T-helper 1 cell treated with Interleukin-12 subunit alpha and Interleukin-12 subunit beta and Interleukin-4 antibody, amounts not matched to agents 30 μg/mL and 1 μg/mL, for 36 hours (primary cell): Measurements from ENCODE around the gene SRSF11.
A peak's percentile ranks its signal among the peaks of the same experiment; 100 is the strongest.
"Not testable (repeated sequence)": the region's sequence is repeated elsewhere in the genome, so short reads cannot be mapped to it uniquely, and the experiment has no call there.

ENCODE experiments used
- H3K27ac Mint-ChIP-seq: one replicate; pipeline ENCODE4 v1.8.0; 2021; ENCODE audit warnings: mild to moderate bottlenecking, mixed read lengths
- H3K27me3 Mint-ChIP-seq: one replicate; pipeline ENCODE4 v1.8.0; 2021; ENCODE audit warnings: low read depth, mixed read lengths
- H3K36me3 Mint-ChIP-seq: one replicate; pipeline ENCODE4 v1.8.0; 2021; ENCODE audit warnings: low read depth, mixed read lengths
- H3K4me1 Mint-ChIP-seq: one replicate; pipeline ENCODE4 v1.8.0; 2021; ENCODE audit warnings: low read depth, mixed read lengths
- H3K4me3 Mint-ChIP-seq: one replicate; pipeline ENCODE4 v1.8.0; 2021; ENCODE audit warnings: mild to moderate bottlenecking, moderate library complexity, mixed read lengths
- H3K9me3 Mint-ChIP-seq: one replicate; pipeline ENCODE4 v1.8.0; 2021; ENCODE audit warnings: mixed read lengths

SRSF11 gene

DNA sequence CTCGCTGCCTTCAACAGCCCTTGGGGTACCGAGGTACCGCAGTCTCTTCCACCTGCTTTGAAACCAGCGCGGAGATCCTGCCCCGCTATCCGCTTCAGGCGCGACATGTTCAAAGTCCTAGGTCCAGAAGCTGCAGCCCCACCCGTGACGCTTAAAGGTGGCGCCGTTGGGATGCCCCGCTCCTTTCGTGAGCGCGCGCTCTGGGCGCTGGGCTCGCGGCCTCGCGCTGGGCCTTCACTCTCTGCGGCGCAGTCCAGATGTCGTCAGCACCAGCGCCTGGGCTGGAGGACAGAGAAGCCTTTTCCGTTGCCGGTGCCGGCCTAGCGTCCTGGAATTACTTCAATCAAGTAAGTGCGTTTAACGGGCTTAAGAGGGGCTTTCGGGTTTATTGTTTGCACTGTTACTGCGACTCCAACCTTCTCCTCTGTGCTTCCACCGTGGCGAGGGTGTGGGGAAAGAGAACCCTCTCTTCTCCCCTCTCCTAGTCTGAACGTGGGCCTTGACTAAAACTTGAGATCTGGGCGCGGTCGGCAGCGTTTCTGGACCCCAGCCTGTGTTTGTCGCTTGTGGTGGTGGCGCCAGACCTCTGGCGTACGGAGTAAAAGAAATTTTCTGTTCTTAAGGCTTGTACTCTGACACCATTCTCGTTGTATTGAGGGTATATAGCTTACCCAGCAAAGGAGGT, 15.6 kb upstream of the SRSF11 start, which contains the start of gene LRRC40:
Gene LRRC40 (minus strand): TSS at position 146 of the 685 bp plus-strand sequence. CDS start 39 bp downstream, at position 107.
- H3K4me3 Mint-ChIP-seq = peak within 1 kb of the TSS; percentile 97
- H3K9me3 Mint-ChIP-seq = no peaks in the 10 kb centered on the region
- H3K36me3 Mint-ChIP-seq = peaks cover 17% of the 10 kb centered on the region
- H3K27ac Mint-ChIP-seq = peak within 1 kb of the TSS; percentile 99
- H3K4me1 Mint-ChIP-seq = peaks cover 47% of the 10 kb centered on the region
- no peaks in the 10 kb centered on the region for H3K27me3 Mint-ChIP-seq

DNA sequence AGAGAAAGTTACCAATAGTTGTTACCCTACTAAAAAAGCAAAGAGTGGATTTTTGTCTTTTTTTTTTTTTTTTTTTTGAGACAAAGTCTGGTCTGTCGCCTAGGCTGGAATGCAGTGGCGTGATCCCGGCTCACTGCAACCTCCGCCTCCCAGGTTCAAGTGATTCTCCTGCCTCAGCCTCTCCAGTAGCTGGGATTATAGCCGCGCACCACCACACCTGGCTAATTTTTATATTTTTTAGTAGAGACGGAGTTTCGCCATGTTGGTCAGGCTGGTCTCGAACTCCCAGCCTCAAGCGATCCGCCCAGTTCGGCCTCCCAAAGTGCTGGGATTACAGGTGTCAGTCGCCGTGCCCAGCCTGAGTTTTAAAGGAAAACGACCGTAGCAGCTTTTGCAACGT, 14.3 kb upstream of the SRSF11 start:
- Mint-ChIP-seq H3K4me3 (peak overlapping the region; percentile 97), H3K27ac (peak overlapping the region; percentile 99), H3K36me3 (peaks cover 17% of the 10 kb centered on the region), H3K4me1 (peaks cover 48% of the 10 kb centered on the region)
- H3K27me3 Mint-ChIP-seq, H3K9me3 Mint-ChIP-seq: not testable (repeated sequence)

DNA sequence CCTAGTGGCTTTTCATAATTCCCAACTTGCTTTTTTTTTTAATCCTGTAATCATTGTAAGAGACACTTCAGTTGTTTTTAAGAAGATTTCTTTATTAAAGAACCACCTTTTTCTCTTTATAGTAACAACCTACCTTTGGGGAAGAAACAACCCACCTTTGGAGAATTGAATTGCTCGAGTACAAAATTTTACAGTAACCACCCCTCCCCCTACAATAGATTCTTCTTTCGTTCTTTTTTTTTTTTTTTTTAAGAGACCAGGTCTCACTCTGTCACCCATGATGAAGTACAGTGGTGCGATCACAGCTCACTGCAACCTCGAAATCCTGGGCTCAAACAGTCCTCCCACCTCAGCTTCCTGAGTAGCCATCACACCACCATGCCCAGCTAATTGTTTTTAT, 13.7 kb upstream of the SRSF11 start:
- H3K9me3 Mint-ChIP-seq = no peaks in the 10 kb centered on the region

DNA sequence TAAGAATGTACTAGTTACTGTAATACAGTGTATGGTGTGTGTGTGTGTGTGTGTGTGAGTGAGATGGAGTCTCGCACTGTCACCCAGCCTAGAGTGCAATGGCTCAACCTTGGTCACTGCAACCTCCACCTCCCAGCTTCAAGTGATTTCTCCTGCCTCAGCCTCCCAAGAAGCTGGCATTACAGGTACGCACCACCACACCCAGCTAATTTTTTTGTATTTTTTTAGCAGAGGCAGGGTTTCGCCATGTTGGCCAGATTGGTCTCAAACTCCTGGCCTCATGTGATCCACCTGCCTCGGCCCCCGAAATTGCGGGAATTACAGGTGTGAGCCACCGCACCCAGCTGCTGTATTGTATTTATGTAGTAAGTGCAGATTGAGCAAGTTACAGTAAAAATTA, 12.9 kb upstream of the SRSF11 start:
- no peaks in the 10 kb centered on the region for H3K9me3 Mint-ChIP-seq
- H3K27me3 Mint-ChIP-seq = no peaks in the 10 kb centered on the region
- H3K27ac Mint-ChIP-seq = no peak overlapping the region
- H3K36me3 Mint-ChIP-seq = peaks cover 18% of the 10 kb centered on the region
- H3K4me3 Mint-ChIP-seq = no peak overlapping the region
- peaks cover 42% of the 10 kb centered on the region for H3K4me1 Mint-ChIP-seq

More for the DNA sequence above, 13.7 kb upstream of the SRSF11 start:
- Mint-ChIP-seq H3K27me3 (no peaks in the 10 kb centered on the region), H3K36me3 (peaks cover 16% of the 10 kb centered on the region), H3K4me3 (peak overlapping the region; percentile 63), H3K4me1 (peaks cover 44% of the 10 kb centered on the region), H3K27ac (peak overlapping the region; percentile 45)

DNA sequence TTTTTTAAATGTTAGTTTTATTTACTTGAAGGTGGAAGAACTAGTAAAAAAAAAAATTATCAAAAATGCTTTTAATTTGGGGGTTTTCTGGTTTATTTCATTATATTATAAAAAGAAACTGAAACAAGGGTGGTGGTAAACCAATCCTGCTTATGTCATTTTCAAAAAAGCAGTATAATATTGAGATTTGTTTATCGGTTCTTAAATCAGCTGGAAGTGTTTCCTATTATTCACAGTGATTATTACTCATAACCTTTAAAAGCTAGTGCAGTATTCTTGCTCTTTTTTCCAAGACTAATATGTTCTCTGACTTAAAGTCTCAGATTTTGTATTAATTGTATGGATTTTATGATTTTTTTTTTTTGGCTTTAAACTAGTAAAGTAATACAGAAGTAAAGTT, 10.4 kb upstream of the SRSF11 start:
- H3K9me3 Mint-ChIP-seq = no peaks in the 10 kb centered on the region
- no peak overlapping the region for H3K4me3 Mint-ChIP-seq
- peaks cover 20% of the 10 kb centered on the region for H3K36me3 Mint-ChIP-seq
- no peaks in the 10 kb centered on the region for H3K27me3 Mint-ChIP-seq
- H3K27ac Mint-ChIP-seq = no peak overlapping the region
- H3K4me1 Mint-ChIP-seq = peaks cover 28% of the 10 kb centered on the region

DNA sequence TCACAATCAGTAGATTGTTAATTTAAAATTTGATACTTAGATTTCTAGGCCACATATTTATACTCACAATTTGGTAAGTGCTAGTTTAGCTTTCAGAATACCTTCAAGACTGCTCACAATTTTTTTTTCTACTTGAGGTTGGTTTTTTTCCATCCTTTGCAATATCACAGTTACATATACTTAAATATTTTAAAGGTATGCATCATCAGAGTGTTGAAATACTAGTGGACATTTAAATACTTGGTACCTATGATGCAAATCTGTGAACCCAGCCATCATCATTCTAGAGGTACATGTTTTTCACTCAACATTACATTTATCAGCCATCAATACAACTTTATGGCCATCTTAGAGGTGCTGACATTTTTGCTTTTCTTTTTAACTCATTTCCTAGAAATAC, 9.6 kb upstream of the SRSF11 start:
- Mint-ChIP-seq H3K36me3 (peaks cover 20% of the 10 kb centered on the region), H3K27me3 (no peaks in the 10 kb centered on the region), H3K27ac (no peak overlapping the region), H3K4me3 (no peak overlapping the region), H3K9me3 (no peaks in the 10 kb centered on the region), H3K4me1 (peaks cover 28% of the 10 kb centered on the region)

DNA sequence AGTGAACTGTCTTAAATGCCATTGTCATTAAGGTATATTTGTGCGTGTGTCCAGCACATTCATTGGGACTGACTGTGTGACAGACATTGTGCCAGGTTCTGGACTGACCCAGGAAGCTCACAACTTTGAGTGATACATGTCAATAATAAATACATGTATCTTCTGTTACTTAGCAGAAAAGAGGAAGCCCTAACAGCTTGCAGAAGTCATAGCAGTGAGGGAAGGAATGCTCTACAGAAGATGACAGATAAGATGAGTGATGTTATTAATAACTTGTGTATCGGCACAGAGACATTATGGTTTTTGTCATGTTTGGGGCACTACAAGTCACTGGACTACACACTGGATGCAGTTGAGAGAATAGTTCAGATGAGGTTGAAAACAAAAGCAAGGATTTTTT, 1.2 kb upstream of the SRSF11 start:
- Mint-ChIP-seq H3K36me3 (peaks cover 30% of the 10 kb centered on the region), H3K27me3 (no peaks in the 10 kb centered on the region), H3K27ac (peak overlapping the region; percentile 80), H3K4me3 (peak overlapping the region; percentile 48), H3K4me1 (peaks cover 39% of the 10 kb centered on the region), H3K9me3 (no peaks in the 10 kb centered on the region)

DNA sequence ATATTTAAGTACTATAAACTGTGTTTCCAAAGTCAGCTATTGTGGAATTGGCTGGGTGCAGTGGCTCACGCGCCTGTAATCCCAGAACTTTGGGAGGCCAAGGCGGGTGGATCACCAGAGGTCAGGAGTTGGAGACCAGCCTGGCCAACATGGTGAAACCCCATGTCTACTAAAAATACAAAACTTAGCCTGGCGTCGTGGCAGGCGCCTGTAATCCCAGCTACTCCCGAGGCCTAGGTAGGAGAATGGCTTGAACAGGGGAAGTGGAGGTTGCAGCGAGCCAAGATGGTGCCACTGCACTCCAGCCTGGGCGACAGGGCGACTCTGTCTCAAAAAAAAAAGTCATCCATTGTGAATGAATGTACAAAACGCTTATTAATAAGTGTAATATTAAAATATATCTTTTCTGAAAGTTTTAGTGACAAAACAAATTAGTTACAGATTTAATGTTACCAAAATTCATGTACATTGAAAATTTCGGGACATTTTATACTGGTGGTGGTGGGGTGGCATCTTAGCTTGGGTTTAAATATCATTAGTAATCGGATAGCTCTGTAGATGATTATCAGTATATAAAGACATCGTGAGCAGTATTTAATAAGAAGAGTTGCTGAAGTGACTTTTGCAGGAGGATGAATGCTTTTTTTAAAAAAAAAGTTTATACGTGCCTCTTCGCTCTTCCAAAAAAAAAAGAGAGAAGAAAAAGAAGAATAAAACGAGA, 503 bp upstream of the SRSF11 start:
- Mint-ChIP-seq H3K27me3 (no peaks in the 10 kb centered on the region), H3K4me3 (peak overlapping the region; percentile 91), H3K9me3 (no peaks in the 10 kb centered on the region), H3K27ac (peak overlapping the region; percentile 95), H3K4me1 (peaks cover 39% of the 10 kb centered on the region), H3K36me3 (peaks cover 28% of the 10 kb centered on the region)

DNA sequence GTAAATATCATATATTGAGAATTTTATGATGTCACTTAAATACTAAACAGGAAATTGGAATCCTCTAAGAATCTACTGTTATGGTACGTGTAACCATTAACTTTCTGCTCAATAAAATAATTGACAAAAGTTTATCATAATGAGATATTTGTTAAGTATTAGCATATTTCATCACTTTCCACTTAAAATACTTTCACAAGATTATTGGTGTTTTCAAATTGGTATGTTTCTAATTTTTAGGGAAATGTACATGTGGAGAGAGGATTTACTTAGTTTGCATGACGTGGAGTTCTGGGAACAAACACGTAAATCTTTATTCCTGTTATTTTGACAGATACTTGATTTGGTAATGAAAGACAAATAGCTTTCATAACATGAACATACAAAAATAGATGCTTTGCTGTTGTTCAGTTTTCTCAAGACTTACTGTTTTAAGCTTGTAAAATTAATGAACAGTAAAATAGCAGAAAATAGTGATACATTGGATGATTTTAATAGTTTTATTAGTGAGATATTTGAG, 1.6 kb downstream of the SRSF11 start:
- Mint-ChIP-seq H3K36me3 (peaks cover 31% of the 10 kb centered on the region), H3K4me3 (peak overlapping the region; percentile 91), H3K9me3 (no peaks in the 10 kb centered on the region), H3K27me3 (no peaks in the 10 kb centered on the region), H3K4me1 (peaks cover 52% of the 10 kb centered on the region), H3K27ac (peak overlapping the region; percentile 95)

DNA sequence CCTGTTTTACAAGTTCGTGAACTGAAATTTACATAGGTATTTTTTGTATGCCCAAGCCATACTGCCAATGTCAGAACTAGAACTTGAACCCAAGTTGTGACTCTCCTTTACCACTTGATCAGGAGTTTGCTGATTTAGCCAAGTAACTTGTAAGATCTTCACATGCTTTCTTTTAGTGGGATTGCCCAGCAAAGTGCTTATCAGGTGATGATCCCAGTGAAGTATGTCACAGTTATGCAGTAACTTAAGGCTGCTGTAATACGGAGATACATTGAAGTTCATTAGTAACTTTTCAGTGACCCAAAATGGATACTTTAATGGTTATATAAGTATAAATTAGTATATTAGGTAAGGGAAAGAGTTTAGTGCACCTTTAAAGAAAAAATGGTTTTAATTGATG, 3.8 kb downstream of the SRSF11 start:
- Mint-ChIP-seq H3K27ac (no peak overlapping the region), H3K36me3 (peaks cover 33% of the 10 kb centered on the region), H3K9me3 (no peaks in the 10 kb centered on the region), H3K4me1 (peaks cover 53% of the 10 kb centered on the region), H3K27me3 (no peaks in the 10 kb centered on the region), H3K4me3 (no peak overlapping the region)

DNA sequence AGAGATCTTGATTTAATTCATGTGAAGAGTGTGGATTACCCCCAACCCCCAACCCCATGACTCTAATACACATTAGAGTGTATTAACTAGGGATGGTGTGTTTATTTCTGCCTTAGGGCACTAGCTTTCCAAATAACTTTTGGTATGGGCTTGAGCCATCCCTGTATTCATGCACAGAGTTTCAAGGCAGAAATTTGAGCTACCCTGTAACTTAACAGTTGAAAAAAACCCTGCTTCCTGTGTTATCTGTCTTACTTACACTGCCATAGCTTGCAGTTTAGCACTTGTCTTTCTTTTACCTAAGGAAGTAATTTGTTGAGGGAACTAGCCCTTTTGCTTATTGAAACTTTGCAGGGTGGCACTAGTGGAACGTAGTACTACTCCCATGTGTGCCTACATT, 6.3 kb downstream of the SRSF11 start:
- peaks cover 50% of the 10 kb centered on the region for H3K36me3 Mint-ChIP-seq
- peak overlapping the region; percentile 69 for H3K27ac Mint-ChIP-seq
- peak overlapping the region; percentile 28 for H3K4me3 Mint-ChIP-seq
- H3K4me1 Mint-ChIP-seq = peaks cover 48% of the 10 kb centered on the region
- no peaks in the 10 kb centered on the region for H3K27me3 Mint-ChIP-seq
- H3K9me3 Mint-ChIP-seq = no peaks in the 10 kb centered on the region

DNA sequence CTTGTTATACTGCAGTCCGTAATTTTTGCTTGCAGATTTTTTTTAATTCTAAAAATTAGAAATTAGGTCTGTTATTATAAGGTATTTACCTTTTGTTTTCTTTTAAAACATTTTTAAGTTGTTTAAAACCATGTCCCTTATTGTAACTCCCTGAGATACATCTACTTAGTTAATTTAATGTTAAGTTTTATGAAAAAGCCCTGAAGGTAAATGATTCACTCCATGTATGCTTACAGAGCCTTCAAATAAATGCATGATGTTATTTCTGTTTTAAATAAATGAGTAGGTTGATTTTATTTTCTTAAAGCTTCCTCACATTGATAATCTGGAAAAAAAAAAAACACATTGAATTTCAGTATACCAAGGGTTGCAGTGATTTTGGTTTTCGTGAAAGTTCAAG, 7.5 kb downstream of the SRSF11 start:
- Mint-ChIP-seq H3K4me3 (no peak overlapping the region), H3K4me1 (peaks cover 40% of the 10 kb centered on the region), H3K36me3 (peaks cover 52% of the 10 kb centered on the region), H3K27me3 (no peaks in the 10 kb centered on the region), H3K9me3 (no peaks in the 10 kb centered on the region), H3K27ac (no peak overlapping the region)

DNA sequence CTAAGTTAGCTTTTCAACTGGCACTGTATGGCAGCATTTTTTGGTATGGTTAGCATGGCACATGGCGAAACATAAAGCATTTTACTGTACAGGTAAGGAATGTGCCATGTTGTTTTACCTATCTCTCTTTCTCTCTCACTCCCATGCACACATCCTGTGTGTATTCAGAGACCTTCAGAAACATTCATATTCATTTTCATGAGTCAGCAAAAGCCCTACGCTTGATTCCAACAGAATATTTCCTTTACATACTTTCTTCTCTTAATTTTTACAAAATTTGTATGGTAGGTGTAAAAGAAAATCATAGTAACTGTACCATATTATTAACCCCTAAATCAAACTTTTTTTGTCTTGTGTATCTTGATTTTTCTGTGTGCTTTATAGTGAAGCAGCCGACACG, 10.3 kb downstream of the SRSF11 start:
- no peak overlapping the region for H3K4me3 Mint-ChIP-seq
- no peaks in the 10 kb centered on the region for H3K27me3 Mint-ChIP-seq
- H3K36me3 Mint-ChIP-seq = peaks cover 48% of the 10 kb centered on the region
- no peaks in the 10 kb centered on the region for H3K9me3 Mint-ChIP-seq
- H3K27ac Mint-ChIP-seq = no peak overlapping the region
- H3K4me1 Mint-ChIP-seq = peaks cover 29% of the 10 kb centered on the region

DNA sequence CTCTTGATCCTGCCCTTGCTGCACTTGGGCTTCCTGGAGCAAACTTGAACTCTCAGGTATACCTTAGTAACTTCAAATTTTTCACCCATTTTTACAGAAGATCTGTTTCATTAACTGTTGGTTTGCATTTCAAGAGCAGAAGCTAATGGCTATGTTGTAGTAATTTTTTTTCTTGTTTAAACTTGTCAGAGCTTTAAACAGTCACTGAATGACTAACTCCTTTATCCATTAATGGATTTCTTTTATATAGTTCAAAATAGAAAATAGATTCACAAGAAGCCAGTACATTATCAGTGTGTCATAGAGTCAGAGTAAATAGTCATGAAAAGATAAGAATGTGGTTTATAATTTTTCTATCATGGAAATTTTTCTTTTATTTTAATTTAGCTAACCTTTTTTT, 13.6 kb downstream of the SRSF11 start:
- Mint-ChIP-seq H3K27me3 (no peaks in the 10 kb centered on the region), H3K4me1 (peaks cover 15% of the 10 kb centered on the region), H3K9me3 (no peaks in the 10 kb centered on the region), H3K36me3 (peaks cover 51% of the 10 kb centered on the region), H3K4me3 (no peak overlapping the region), H3K27ac (no peak overlapping the region)

DNA sequence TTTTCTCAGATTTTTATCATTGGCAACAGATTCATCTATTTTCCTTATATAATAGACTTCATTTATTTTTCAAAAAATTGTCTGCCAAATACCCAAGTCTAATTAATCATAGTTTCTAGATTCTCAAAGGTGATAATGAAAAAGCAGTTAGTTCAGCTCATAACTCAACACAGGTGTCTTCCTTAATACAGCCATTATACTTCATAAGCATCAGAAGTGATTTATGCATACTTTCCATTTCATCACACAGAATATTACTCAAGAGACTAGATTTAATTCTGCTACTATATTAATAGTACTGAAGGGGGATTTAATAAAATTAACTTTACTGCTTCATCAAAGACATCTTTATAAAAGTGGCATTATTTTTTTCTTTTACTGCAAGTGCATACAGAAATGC, 18.8 kb downstream of the SRSF11 start:
- no peak overlapping the region for H3K27ac Mint-ChIP-seq
- no peak overlapping the region for H3K4me3 Mint-ChIP-seq
- peaks cover 43% of the 10 kb centered on the region for H3K36me3 Mint-ChIP-seq
- no peaks in the 10 kb centered on the region for H3K9me3 Mint-ChIP-seq
- H3K27me3 Mint-ChIP-seq = no peaks in the 10 kb centered on the region
- peaks cover 8% of the 10 kb centered on the region for H3K4me1 Mint-ChIP-seq
